Omental fat pad (tissue), 4 donors: ENCODE results near the gene MAGEB3. TPM values are rescaled to one million over a fixed set of nuclear protein-coding genes. Genes with fewer than 3 reads are reported as not detected.

Experiments used
- ATAC-seq: fragments of 150-250 bp; one replicate; pipeline ENCODE4 v1.9.1; 2016; ENCODE audit warnings: mild to moderate bottlenecking, moderate library complexity; ENCODE audit not compliant: low FRiP score
- DNase-seq: peaks from one replicate; pipeline ENCODE4 v3.0.0-alpha.2; 2019; ENCODE audit warnings: low spot score
- total RNA-seq, 4 donors: library from RNA; depleted of rRNA; stranded (reverse); fragments of >200 nt; gene quantifications; one replicate each; pipeline ENCODE4 v1.1.0, GENCODE V29; 2016
- TF ChIP-seq, protein P1 (sequence below), 3 donors: fragments of 450-650 bp; IDR thresholded peaks; one replicate each; pipeline ENCODE4 v1.5.1; 2016 to 2017; ENCODE audit warnings: antibody characterized with exemption in 3 of 3, mild to moderate bottlenecking in 3 of 3, moderate library complexity in 2 of 3

The MAGEB3 gene
- total RNA-seq, 4 donors from 2014 or later, result not detected

GRCh38 chrX:30217465-30217864, 13.0 kb upstream of the MAGEB3 start:
- TF ChIP-seq, protein P1, sequence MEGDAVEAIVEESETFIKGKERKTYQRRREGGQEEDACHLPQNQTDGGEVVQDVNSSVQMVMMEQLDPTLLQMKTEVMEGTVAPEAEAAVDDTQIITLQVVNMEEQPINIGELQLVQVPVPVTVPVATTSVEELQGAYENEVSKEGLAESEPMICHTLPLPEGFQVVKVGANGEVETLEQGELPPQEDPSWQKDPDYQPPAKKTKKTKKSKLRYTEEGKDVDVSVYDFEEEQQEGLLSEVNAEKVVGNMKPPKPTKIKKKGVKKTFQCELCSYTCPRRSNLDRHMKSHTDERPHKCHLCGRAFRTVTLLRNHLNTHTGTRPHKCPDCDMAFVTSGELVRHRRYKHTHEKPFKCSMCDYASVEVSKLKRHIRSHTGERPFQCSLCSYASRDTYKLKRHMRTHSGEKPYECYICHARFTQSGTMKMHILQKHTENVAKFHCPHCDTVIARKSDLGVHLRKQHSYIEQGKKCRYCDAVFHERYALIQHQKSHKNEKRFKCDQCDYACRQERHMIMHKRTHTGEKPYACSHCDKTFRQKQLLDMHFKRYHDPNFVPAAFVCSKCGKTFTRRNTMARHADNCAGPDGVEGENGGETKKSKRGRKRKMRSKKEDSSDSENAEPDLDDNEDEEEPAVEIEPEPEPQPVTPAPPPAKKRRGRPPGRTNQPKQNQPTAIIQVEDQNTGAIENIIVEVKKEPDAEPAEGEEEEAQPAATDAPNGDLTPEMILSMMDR (IDR thresholded peaks at IDR 0.05), result no peak
- DNase-seq (no peak), ATAC-seq (no peak)

- TF ChIP-seq, protein P1 (IDR thresholded peaks at IDR 0.05), result no peak
- DNase-seq (no peak), ATAC-seq (no peak)
Observed at GRCh38 chrX:30219372-30219771, 11.1 kb upstream of the MAGEB3 start.

DNA sequence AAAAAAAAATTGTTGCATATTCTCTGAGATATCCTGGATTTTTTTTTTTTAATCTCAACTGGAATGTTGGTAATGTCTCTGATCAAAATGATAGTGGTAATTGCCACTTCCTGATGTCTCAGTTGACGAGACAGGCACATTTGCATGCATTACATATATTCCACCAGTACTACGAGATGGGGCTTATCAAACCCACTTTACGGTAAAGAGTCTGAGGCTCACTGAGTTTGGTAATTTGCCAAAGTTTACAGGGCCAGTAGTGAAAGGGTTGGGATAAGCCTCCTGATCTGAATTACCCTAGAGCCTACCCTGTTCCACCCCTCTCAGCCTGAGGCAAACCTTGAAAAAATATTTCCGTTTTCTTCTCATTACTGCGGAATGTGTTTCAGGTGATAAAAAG, 9.8 kb upstream of the MAGEB3 start:
- TF ChIP-seq, protein P1 (IDR thresholded peaks at IDR 0.05), result no peak
- DNase-seq (no peak), ATAC-seq (no peak)

- ATAC-seq, result no peak
- TF ChIP-seq, protein P1 (IDR thresholded peaks at IDR 0.05), result no peak
- no peak for DNase-seq
Observed at GRCh38 chrX:30224536-30224935, 5.9 kb upstream of the MAGEB3 start.

DNA sequence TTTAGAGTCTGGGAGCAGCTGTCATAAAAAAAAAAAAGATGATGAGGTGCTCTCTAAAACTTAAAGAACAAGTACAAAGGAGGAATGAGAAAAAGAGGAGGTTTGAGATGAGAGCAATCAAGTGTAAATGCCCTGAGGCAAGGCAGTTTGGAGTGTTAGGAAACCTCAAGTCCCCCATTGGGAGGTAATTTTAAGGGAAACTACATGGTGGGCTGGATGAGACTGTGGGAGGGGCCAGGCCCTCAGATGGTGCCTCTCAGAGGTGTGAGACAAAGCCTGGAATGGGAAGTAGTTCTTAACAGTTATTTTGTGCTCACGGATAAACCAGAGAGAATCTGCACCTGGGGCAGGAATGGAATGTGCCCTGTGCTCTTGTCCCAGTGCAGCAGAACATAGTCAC, 1.9 kb upstream of the MAGEB3 start:
- ATAC-seq, result no peak
- TF ChIP-seq, protein P1 (IDR thresholded peaks at IDR 0.05), result no peak
- DNase-seq, result no peak

- TF ChIP-seq, protein P1 (IDR thresholded peaks at IDR 0.05), result no peak
- DNase-seq (no peak), ATAC-seq (no peak)
Observed at GRCh38 chrX:30241724-30242415, 11.4 kb downstream of the MAGEB3 start, which contains the start of gene MAGEB4. Gene MAGEB4 (plus strand): TSS chrX:30242000. CDS start chrX:30242136, 136 bp downstream.
